Neural cell (in vitro differentiated cells): ENCODE results near the gene MOB2.

Experiments
- MXI1 ChIP-seq: fragments of 450-650 bp; conservative IDR thresholded peaks from 2 replicates; pipeline ENCODE4 v1.6.1; 2014; ENCODE audit warnings: antibody characterized with exemption, mild to moderate bottlenecking; ENCODE audit not compliant: poor library complexity, severe bottlenecking
- SMC3 ChIP-seq: fragments of 450-650 bp; conservative IDR thresholded peaks from 2 replicates; pipeline ENCODE4 v1.6.1; 2014; ENCODE audit warnings: antibody characterized with exemption, mild to moderate bottlenecking, moderate library complexity; ENCODE audit not compliant: poor library complexity
- TF ChIP-seq, protein P1 (sequence below): fragments of 450-650 bp; IDR thresholded peaks from 2 replicates; pipeline ENCODE4 v1.5.1; 2014; ENCODE audit warnings: antibody characterized with exemption, mild to moderate bottlenecking, moderate library complexity; ENCODE audit not compliant: poor library complexity, severe bottlenecking

GRCh38 chr11:1433977-1434640 is 52.5 kb downstream of the MOB2 start:
- TF ChIP-seq, protein P1, sequence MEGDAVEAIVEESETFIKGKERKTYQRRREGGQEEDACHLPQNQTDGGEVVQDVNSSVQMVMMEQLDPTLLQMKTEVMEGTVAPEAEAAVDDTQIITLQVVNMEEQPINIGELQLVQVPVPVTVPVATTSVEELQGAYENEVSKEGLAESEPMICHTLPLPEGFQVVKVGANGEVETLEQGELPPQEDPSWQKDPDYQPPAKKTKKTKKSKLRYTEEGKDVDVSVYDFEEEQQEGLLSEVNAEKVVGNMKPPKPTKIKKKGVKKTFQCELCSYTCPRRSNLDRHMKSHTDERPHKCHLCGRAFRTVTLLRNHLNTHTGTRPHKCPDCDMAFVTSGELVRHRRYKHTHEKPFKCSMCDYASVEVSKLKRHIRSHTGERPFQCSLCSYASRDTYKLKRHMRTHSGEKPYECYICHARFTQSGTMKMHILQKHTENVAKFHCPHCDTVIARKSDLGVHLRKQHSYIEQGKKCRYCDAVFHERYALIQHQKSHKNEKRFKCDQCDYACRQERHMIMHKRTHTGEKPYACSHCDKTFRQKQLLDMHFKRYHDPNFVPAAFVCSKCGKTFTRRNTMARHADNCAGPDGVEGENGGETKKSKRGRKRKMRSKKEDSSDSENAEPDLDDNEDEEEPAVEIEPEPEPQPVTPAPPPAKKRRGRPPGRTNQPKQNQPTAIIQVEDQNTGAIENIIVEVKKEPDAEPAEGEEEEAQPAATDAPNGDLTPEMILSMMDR, result no peak
- no peak for TF ChIP-seq SMC3
- TF ChIP-seq MXI1, result no peak
